HG03039 (cell line): ENCODE results near the gene NEK6.

Source experiments
- ATAC-seq: cut with Tn5 transposase; IDR thresholded peaks from one replicate; pipeline ENCODE4 v1.9.1; 2021; ENCODE audit warnings: mild to moderate bottlenecking, moderate library complexity; ENCODE audit not compliant: unreplicated experiment

Gene NEK6

GRCh38 chr9:124335320-124335707 lies 77.6 kb downstream of the NEK6 start:
- ATAC-seq: no peak

- ATAC-seq: no peak
Measured at GRCh38 chr9:124337562-124337961, 79.8 kb downstream of the NEK6 start.

GRCh38 chr9:124339603-124340146 lies 81.9 kb downstream of the NEK6 start:
- no peak for ATAC-seq

GRCh38 chr9:124340219-124341069 lies 82.7 kb downstream of the NEK6 start:
- no peak for ATAC-seq

GRCh38 chr9:124341455-124342170 lies 83.9 kb downstream of the NEK6 start:
- ATAC-seq: no peak

GRCh38 chr9:124342402-124342775 lies 84.6 kb downstream of the NEK6 start:
- ATAC-seq: no peak

- no peak for ATAC-seq
Measured at GRCh38 chr9:124342776-124343485, 85.2 kb downstream of the NEK6 start.

GRCh38 chr9:124343533-124344290 lies 86.0 kb downstream of the NEK6 start:
- ATAC-seq: no peak

GRCh38 chr9:124344291-124345050 lies 86.7 kb downstream of the NEK6 start:
- ATAC-seq: no peak

GRCh38 chr9:124345063-124345462 lies 87.3 kb downstream of the NEK6 start:
- ATAC-seq: no peak

GRCh38 chr9:124345751-124346281 lies 88.1 kb downstream of the NEK6 start:
- no peak for ATAC-seq

GRCh38 chr9:124346347-124347163 lies 88.8 kb downstream of the NEK6 start:
- ATAC-seq: no peak

GRCh38 chr9:124347206-124347967 lies 89.6 kb downstream of the NEK6 start:
- ATAC-seq: no peak

- ATAC-seq: no peak
Measured at GRCh38 chr9:124347968-124348358, 90.2 kb downstream of the NEK6 start.

- no peak for ATAC-seq
Measured at GRCh38 chr9:124348363-124348762, 90.6 kb downstream of the NEK6 start.

- no peak for ATAC-seq
Measured at GRCh38 chr9:124348831-124349230, 91.1 kb downstream of the NEK6 start.

GRCh38 chr9:124349267-124349666 lies 91.5 kb downstream of the NEK6 start:
- no peak for ATAC-seq
